Suprapubic skin (tissue), 3 donors: ENCODE data around the gene LTF.

Experiments used
- POLR2A ChIP-seq, 2 donors: fragments of 450-650 bp; IDR thresholded peaks; one replicate each; pipeline ENCODE4 v1.6.1; 2017; ENCODE audit warnings: antibody characterized with exemption in 2 of 2, mild to moderate bottlenecking in 2 of 2, moderate library complexity in 2 of 2
- TF ChIP-seq, protein P1 (sequence below), 2 donors: fragments of 200-600 bp in 1 of 2; fragments of 450-650 bp in 1 of 2; sonication (generic) in 1 of 2; IDR thresholded peaks; one replicate each; pipeline ENCODE4 v1.5.1; 2016 to 2019; ENCODE audit warnings: antibody characterized with exemption in 2 of 2, mild to moderate bottlenecking in 1 of 2, moderate library complexity in 1 of 2

DNA sequence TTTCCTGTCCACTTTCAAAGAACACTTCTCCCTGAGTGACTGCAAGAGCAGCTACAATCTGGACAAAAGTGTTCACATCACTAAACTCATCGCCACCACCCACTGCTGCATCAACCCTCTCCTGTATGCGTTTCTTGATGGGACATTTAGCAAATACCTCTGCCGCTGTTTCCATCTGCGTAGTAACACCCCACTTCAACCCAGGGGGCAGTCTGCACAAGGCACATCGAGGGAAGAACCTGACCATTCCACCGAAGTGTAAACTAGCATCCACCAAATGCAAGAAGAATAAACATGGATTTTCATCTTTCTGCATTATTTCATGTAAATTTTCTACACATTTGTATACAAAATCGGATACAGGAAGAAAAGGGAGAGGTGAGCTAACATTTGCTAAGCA lies 55.9 kb downstream of the LTF start:
- TF ChIP-seq, protein P1, sequence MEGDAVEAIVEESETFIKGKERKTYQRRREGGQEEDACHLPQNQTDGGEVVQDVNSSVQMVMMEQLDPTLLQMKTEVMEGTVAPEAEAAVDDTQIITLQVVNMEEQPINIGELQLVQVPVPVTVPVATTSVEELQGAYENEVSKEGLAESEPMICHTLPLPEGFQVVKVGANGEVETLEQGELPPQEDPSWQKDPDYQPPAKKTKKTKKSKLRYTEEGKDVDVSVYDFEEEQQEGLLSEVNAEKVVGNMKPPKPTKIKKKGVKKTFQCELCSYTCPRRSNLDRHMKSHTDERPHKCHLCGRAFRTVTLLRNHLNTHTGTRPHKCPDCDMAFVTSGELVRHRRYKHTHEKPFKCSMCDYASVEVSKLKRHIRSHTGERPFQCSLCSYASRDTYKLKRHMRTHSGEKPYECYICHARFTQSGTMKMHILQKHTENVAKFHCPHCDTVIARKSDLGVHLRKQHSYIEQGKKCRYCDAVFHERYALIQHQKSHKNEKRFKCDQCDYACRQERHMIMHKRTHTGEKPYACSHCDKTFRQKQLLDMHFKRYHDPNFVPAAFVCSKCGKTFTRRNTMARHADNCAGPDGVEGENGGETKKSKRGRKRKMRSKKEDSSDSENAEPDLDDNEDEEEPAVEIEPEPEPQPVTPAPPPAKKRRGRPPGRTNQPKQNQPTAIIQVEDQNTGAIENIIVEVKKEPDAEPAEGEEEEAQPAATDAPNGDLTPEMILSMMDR (IDR thresholded peaks at IDR 0.05), result no peak
- no peak for TF ChIP-seq POLR2A (IDR thresholded peaks at IDR 0.05)
